SH-SY5Y (cell line): ENCODE results near the gene HMCN2.

Source experiments
- GATA2 ChIP-seq: IDR thresholded peaks from 2 replicates; pipeline ENCODE4 v1.6.1; 2011; ENCODE audit warnings: mild to moderate bottlenecking, low read depth, low read length
- GATA3 ChIP-seq: IDR thresholded peaks from 2 replicates; pipeline ENCODE4 v1.6.1; 2011; ENCODE audit warnings: low read depth, mild to moderate bottlenecking, low read length, moderate library complexity

GRCh38 chr9:130482463-130482862 lies 216.9 kb downstream of the HMCN2 start:
- TF ChIP-seq GATA3: no peak
- no peak for TF ChIP-seq GATA2
